GM21825 (cell line): Measurements from ENCODE around the gene TTC23L.

Experiments used
- ATAC-seq: cut with Tn5 transposase; IDR thresholded peaks from one replicate; pipeline ENCODE4 v1.9.1; 2021; ENCODE audit warnings: mild to moderate bottlenecking, moderate library complexity; ENCODE audit not compliant: unreplicated experiment

TTC23L gene

DNA sequence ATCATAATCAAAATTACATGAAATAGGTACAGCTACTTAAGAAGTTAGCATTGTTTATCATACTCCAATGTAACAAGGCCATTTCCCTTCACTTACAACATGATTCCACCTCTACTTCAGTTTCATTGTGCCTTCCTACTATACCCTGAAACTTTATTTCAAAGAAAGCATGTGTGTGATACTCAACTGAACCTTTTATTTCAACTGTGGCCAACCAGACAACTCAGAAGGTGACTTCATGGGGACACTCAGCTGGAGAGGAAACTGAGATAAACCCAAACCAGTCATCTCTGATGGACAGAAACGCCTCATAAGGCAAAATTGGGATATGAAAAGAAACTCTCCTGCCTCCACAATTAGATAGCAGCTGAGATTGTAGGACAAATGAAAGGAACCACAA is 5.9 kb upstream of the TTC23L start:
- no peak for ATAC-seq

- no peak for ATAC-seq
These were observed 4.8 kb upstream of the TTC23L start for GRCh38 chr5:34833976-34834793.

DNA sequence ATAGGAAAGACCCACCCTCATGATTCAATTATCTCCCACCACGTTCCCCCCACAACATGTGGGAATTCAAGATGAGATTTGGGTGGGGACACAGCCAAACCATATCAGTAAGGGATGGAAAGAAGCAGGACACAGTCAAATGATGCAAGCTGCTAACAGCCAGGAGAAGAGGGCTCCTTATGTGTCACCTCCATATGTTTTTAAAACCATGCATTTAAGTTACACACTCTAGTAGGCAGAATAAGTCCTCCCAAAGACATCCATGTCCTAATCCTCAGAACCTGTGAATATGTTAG is 4.2 kb upstream of the TTC23L start:
- no peak for ATAC-seq

- ATAC-seq, result no peak
These were observed 3.3 kb upstream of the TTC23L start for GRCh38 chr5:34835664-34836063.

- no peak for ATAC-seq
These were observed 2.9 kb downstream of the TTC23L start for GRCh38 chr5:34841816-34842215.

DNA sequence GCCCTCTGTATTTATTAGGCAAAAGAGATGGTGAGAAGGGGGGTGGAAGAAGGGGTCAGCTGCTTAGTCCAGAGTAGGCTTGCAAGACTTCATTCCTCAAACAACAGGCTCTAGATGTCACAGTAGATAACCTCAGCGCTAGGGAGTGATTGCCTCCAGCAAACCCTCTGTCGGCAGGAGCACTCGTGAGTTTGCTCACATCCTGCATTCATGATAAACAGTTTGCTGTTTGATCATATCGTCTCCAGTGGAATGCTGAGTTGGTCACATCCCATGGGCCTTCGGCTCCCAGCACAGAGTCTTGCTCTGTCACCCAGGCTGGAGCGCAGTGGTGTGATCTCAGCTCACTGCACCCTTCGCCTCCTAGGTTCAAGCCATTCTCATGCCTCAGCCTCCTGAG is 3.6 kb downstream of the TTC23L start:
- ATAC-seq, result no peak

GRCh38 chr5:34843497-34843896 is 4.5 kb downstream of the TTC23L start:
- ATAC-seq, result no peak

- no peak for ATAC-seq
These were observed 5.1 kb downstream of the TTC23L start for GRCh38 chr5:34844106-34844505.

- ATAC-seq, result no peak
These were observed 6.0 kb downstream of the TTC23L start for GRCh38 chr5:34844999-34845398.

DNA sequence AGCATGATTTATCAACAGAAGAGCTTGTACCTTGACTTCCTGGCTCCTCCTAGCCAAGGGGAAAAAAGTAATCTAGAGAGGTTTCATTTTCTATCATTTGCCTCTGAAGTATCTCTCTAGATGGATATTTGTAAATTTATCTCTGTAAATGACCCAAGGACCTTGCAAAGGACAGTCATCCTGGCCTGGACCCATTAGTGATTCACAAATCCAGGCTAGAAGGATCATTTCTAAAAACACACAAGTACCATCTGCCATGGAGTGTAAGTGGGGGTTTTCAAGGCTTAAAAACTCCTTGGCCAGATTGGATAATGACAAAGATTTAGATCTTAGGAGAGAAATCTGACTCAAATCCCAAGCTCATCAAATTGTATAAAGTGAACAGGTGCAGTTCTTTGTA is 8.1 kb downstream of the TTC23L start:
- ATAC-seq, result no peak

- no peak for ATAC-seq
These were observed 8.6 kb downstream of the TTC23L start for GRCh38 chr5:34847552-34847951.

DNA sequence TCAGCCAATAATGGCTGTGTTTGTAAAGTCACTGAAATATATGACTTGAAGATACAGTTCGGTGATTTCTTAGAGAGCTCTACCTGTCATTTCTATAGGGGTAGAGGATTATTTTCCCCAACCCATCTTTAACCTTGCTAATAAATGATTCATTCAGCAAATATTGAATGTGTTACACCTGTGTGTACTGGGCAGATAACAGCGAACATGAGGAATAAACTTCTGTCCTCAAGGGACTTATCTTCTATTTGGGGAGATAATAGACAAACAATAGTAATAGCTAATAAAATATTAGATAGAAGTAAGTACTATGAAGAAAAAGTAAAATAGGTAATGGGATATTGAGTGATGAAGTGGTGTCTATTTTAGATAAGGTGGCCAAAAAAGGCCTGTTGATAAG is 9.3 kb downstream of the TTC23L start:
- ATAC-seq, result no peak

DNA sequence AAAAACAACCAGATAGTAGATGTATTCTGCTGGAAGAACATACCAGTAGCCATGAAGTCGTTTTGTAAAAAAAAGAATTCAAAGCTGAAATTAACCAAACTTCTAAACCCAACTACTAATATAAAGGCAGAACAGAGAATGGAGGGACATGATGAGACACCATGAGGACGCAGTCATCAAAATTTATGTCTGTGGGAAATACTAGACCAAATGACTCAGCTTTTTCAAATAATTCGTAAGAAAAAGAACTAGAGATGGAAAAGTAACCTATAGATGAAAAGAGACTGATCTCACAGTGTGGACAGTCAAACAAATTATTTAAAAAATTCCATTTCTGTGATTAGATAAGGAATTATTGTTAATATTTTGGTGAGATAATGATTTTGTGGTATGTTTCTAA is 10.3 kb downstream of the TTC23L start:
- ATAC-seq, result no peak

GRCh38 chr5:34854459-34855174 is 15.7 kb downstream of the TTC23L start:
- peak; percentile 95 for ATAC-seq

- no peak for ATAC-seq
These were observed 18.2 kb downstream of the TTC23L start for GRCh38 chr5:34857161-34857560.

GRCh38 chr5:34857894-34858293 is 18.9 kb downstream of the TTC23L start:
- no peak for ATAC-seq

- ATAC-seq, result no peak
These were observed 19.8 kb downstream of the TTC23L start for GRCh38 chr5:34858790-34859189.

DNA sequence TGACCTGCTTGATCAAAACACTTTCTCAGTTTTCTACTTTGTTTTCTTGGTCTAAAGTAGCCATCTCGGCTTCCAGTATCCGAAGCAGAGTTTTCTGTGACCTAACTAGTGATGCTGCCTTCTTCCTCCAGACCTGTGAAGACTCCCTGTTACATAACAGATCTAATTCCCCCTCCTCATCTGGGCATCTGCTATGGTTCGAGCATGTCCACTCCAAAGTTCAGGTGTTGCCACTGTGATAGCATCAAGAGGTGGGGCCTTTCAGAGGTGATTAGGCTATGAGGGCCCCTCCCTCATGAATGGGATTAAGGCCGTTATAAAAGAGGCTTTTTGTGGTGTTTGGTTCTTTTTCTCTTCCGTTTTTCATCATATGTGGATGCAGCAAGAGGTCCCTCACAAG is 20.3 kb downstream of the TTC23L start:
- no peak for ATAC-seq

DNA sequence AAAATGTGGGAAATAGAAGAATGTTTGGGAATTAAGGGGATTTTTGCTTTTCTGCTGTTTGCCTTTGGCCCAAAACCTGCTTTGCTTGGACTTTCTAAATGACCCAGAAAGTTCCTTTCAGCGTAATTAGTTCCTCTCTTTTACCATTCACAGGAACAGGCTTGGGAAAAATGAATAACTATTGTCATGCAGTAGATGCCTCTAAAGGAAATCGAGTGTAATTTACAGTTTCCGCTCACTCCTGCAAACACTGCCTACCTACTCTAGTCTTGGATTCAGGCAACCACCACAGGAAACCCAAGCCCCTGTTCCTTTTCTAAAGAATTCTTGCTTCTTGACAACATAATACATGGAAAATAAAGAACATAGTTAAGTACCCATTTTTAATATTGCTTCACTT is 25.0 kb downstream of the TTC23L start:
- ATAC-seq, result no peak

- ATAC-seq, result no peak
These were observed 26.1 kb downstream of the TTC23L start for GRCh38 chr5:34865091-34865490.

DNA sequence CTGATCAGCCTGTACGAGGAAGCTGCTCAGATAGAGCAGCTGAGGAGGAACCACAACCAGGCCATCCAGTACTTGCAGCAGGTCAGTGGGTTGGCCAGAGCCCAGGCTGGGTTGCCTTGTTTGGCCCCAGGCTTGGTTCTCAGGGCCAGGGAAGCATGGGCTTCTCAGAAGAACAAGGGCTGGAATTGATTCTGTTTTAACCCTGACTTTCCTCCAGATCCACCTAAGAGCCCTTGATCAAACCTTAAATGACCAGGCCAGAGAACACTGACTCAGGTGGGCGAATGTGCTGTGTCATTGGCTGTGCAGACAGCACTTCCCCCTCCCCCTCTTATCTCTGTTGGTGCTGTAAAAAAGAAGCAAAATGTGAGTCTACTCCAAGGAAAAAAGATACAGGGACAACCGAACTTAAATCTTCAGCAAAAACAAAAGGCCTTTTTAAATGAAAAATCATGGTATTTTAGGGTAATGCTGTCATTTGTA is 28.1 kb downstream of the TTC23L start:
- no peak for ATAC-seq

DNA sequence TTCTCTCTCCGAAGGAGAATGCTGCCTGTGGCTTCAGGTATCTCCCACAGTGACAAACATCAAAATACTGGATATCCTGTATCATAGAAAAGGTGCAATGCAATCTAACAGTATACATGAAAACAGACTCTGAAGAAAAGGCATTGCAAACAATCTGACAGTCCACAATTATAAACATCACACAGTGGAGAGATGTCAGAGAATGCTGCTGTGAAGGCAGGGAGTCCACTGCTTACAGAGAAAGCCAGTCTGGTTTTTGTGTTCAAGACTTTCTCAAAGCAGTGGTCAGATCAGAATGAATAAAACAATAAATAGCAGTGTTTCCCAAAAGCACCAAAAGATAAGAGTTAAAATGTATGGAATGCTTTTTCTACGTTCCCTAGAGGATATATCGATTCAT is 28.7 kb downstream of the TTC23L start:
- no peak for ATAC-seq

- ATAC-seq, result no peak
These were observed 29.8 kb downstream of the TTC23L start for GRCh38 chr5:34868791-34869190.
